Calu3 (cell line): ENCODE results near the gene TRIM37. TPM values are rescaled to one million over a fixed set of nuclear protein-coding genes. Genes with fewer than 3 reads are reported as not detected.

Experiments
- BruUV-seq: library from RNA; stranded (reverse); fragments of 400-500 nt; replicated peaks from 2 replicates; lab custom pipeline; 2021; lab: Mats Ljungman, UMichigan
- CTCF ChIA-PET: fragments of 300-600 bp; sonication (Branson Sonifier 250); formaldehyde crosslinking; loops from one replicate; lab custom pipeline; 2022; ENCODE audit warnings: antibody characterized with exemption; lab: Charles Lee
- DNase-seq: peaks from one replicate; pipeline ENCODE4 v3.0.0; 2022
- H3K27ac Mint-ChIP-seq: one replicate; pipeline ENCODE4 v1.8.0; 2022; ENCODE audit warnings: mixed read lengths; ENCODE audit not compliant: unreplicated experiment
- H3K27me3 Mint-ChIP-seq: one replicate; pipeline ENCODE4 v1.8.0; 2022; ENCODE audit warnings: mixed read lengths; ENCODE audit not compliant: unreplicated experiment
- H3K36me3 Mint-ChIP-seq: one replicate; pipeline ENCODE4 v1.8.0; 2022; ENCODE audit warnings: mild to moderate bottlenecking, moderate library complexity, mixed read lengths; ENCODE audit not compliant: insufficient read depth, unreplicated experiment
- H3K4me1 Mint-ChIP-seq: one replicate; pipeline ENCODE4 v1.8.0; 2022; ENCODE audit warnings: mild to moderate bottlenecking, low read depth, mixed read lengths; ENCODE audit not compliant: unreplicated experiment
- H3K4me3 Mint-ChIP-seq: one replicate; pipeline ENCODE4 v1.8.0; 2022; ENCODE audit warnings: mild to moderate bottlenecking, low read depth, moderate library complexity, mixed read lengths; ENCODE audit not compliant: unreplicated experiment
- H3K9me3 Mint-ChIP-seq: one replicate; pipeline ENCODE4 v1.8.0; 2022; ENCODE audit warnings: low read depth, mixed read lengths; ENCODE audit not compliant: unreplicated experiment
- CTCF ChIP-seq: fragments of 200-600 bp; IDR thresholded peaks from one replicate; pipeline ENCODE4 v1.8.0; 2022; ENCODE audit warnings: antibody characterized with exemption; ENCODE audit not compliant: unreplicated experiment
- intact Hi-C: fragments of 100-400 bp; cut with micrococcal nuclease; formaldehyde crosslinking; loops from one replicate; pipeline ENCODE4 v1.10.0; 2022; ENCODE audit not compliant: unreplicated experiment
- total RNA-seq: library from RNA; stranded (reverse); gene quantifications from 2 replicates; pipeline ENCODE4 v1.2.3, GENCODE V29; 2022

TRIM37 gene
- total RNA-seq, 1 experiment from 2014 or later, result 16.2 TPM

- no TSS peak for BruUV-seq
- TF ChIP-seq CTCF, result no peak
- intact Hi-C loops, result no loop called here
- no peaks in the 10 kb centered on the region for H3K36me3 Mint-ChIP-seq
- H3K27ac Mint-ChIP-seq, result no peak overlapping the region
- no peak for DNase-seq
- no peaks in the 10 kb centered on the region for H3K4me1 Mint-ChIP-seq
- no peak overlapping the region for H3K4me3 Mint-ChIP-seq
- no peaks in the 10 kb centered on the region for H3K9me3 Mint-ChIP-seq
- CTCF ChIA-PET, result no interaction called here
- H3K27me3 Mint-ChIP-seq, result no peaks in the 10 kb centered on the region
Observed at GRCh38 chr17:58985367-58985766, 121.3 kb downstream of the TRIM37 start.

- H3K27ac Mint-ChIP-seq, result no peak overlapping the region
- H3K36me3 Mint-ChIP-seq, result no peaks in the 10 kb centered on the region
- CTCF ChIA-PET, result no interaction called here
- H3K4me1 Mint-ChIP-seq, result no peaks in the 10 kb centered on the region
- TF ChIP-seq CTCF, result no peak
- no peaks in the 10 kb centered on the region for H3K27me3 Mint-ChIP-seq
- intact Hi-C loops, result no loop called here
- no peak overlapping the region for H3K4me3 Mint-ChIP-seq
- no TSS peak for BruUV-seq
- H3K9me3 Mint-ChIP-seq, result no peaks in the 10 kb centered on the region
- no peak for DNase-seq
Observed at GRCh38 chr17:58982626-58983025, 124.1 kb downstream of the TRIM37 start.

- H3K27me3 Mint-ChIP-seq, result no peaks in the 10 kb centered on the region
- no peaks in the 10 kb centered on the region for H3K36me3 Mint-ChIP-seq
- CTCF ChIA-PET, result no interaction called here
- intact Hi-C loops, result no loop called here
- H3K9me3 Mint-ChIP-seq, result no peaks in the 10 kb centered on the region
- H3K27ac Mint-ChIP-seq, result no peak overlapping the region
- no peak for TF ChIP-seq CTCF
- BruUV-seq, result no TSS peak
- H3K4me3 Mint-ChIP-seq, result no peak overlapping the region
- H3K4me1 Mint-ChIP-seq, result no peaks in the 10 kb centered on the region
- no peak for DNase-seq
Observed at GRCh38 chr17:58980706-58981481, 125.8 kb downstream of the TRIM37 start.

- no peak for DNase-seq
- CTCF ChIA-PET, result no interaction called here
- Mint-ChIP-seq H3K9me3 (no peaks in the 10 kb centered on the region), H3K27me3 (no peaks in the 10 kb centered on the region), H3K4me1 (no peaks in the 10 kb centered on the region), H3K27ac (no peak overlapping the region), H3K4me3 (no peak overlapping the region), H3K36me3 (no peaks in the 10 kb centered on the region)
- BruUV-seq, result no TSS peak
- intact Hi-C loops, result no loop called here
- no peak for TF ChIP-seq CTCF
Observed at GRCh38 chr17:58976541-58976940, 130.1 kb downstream of the TRIM37 start.
